SHP77 (cell line): ENCODE results near the gene HERC2.
"Not testable (repeated sequence)": the region's sequence is repeated elsewhere in the genome, so short reads cannot be mapped to it uniquely, and the experiment has no call there.

Experiments
- DNase-seq, 2 experiments: peaks; one replicate each; lab custom pipeline; 2025; lab: John Stamatoyannopoulos, UW

HERC2 gene

DNA sequence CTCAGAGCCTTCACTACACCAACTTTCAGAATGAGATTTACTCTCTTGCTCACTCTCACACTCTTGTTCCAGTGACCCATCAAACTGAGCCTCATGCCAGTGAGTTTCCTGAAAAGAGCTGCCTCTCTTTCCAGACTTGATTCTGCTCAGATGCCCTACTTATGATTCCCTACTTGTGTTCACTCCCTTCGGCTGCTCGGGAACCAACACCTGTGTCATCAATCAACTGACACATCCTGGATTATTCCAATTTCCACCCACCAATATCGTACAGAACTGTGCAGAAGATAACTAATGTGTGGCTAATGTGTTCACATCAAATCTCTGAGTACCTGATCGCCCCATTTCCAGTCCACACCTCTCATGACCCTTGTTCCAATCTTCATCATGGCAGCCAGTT lies 100.3 kb downstream of the HERC2 start:
- not testable (repeated sequence) for DNase-seq

GRCh38 chr15:28219116-28219515 lies 102.9 kb downstream of the HERC2 start:
- no peak for DNase-seq

DNA sequence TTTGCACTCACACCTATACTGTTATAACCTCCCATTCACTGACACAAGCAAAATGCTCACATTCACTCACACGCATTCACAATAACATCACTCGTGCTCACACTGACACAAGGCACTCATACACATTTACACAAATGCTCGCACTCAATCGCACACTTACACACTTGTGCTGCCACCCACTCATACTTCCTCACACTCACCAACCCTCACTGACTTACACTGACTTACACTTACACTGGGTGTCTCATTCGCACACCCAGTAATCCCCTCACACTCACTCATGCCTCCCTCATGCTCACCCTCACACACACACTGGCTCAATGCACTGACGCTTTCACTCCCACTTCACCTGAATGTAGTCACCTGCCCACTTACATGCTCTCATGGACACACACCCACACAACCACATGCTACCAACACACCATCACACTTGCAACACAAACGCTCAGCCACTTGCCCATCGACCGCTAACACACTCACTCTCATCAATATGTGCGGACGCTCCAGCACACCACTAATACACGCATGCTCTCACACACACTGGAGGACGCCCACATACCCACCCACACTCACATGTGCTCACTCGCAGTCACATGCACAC lies 104.9 kb downstream of the HERC2 start:
- DNase-seq: not testable (repeated sequence)

- DNase-seq: not testable (repeated sequence)
These were observed 106.5 kb downstream of the HERC2 start for GRCh38 chr15:28215521-28215920.

- DNase-seq: not testable (repeated sequence)
These were observed 107.8 kb downstream of the HERC2 start for GRCh38 chr15:28214006-28214790.

- not testable (repeated sequence) for DNase-seq
These were observed 108.6 kb downstream of the HERC2 start for GRCh38 chr15:28213393-28213792.

GRCh38 chr15:28208583-28208982 lies 113.4 kb downstream of the HERC2 start:
- no peak for DNase-seq

- not testable (repeated sequence) for DNase-seq
These were observed 116.3 kb downstream of the HERC2 start for GRCh38 chr15:28205640-28206039.

GRCh38 chr15:28203055-28203828 lies 118.7 kb downstream of the HERC2 start:
- DNase-seq: not testable (repeated sequence)

GRCh38 chr15:28202124-28202523 lies 119.9 kb downstream of the HERC2 start:
- DNase-seq: not testable (repeated sequence)

DNA sequence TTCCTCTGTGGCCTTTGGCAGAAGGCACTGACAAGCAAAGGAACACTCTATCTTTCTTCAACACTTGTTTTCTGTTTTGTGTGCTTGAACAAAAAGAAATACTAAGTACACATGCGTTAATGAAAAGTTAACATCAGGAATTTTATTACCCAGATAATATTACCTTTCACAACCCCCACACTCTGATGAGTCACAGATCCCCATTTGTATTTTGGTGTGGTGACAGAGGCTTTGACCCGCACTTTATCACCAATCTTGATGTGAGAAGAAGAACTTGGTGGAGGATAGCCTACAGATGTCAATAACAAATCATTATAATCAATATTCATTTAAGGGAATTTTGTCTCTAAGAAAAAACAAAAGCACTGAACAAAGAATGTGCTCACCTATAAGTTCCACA lies 123.8 kb downstream of the HERC2 start:
- not testable (repeated sequence) for DNase-seq

GRCh38 chr15:28197694-28198093 lies 124.3 kb downstream of the HERC2 start:
- not testable (repeated sequence) for DNase-seq

DNA sequence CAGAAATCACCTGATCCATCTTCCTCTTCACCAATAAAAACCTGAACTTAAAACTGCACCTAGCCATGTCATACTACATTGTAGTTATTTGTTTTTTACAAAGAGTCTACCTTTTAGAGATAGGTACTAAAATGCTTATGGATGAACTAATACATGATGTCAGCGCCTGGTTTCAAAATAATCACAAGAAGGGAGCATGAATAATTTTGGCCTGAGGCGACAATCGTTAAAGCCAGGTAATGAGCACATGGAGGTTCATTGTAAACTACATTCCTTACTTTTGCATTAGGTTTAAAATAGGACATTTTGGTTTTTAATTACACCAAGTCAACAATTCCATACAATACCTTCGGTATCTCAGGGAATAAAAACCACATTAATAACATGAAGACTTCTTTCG lies 125.4 kb downstream of the HERC2 start:
- DNase-seq: not testable (repeated sequence)

GRCh38 chr15:28192772-28193171 lies 129.2 kb downstream of the HERC2 start:
- no peak for DNase-seq

DNA sequence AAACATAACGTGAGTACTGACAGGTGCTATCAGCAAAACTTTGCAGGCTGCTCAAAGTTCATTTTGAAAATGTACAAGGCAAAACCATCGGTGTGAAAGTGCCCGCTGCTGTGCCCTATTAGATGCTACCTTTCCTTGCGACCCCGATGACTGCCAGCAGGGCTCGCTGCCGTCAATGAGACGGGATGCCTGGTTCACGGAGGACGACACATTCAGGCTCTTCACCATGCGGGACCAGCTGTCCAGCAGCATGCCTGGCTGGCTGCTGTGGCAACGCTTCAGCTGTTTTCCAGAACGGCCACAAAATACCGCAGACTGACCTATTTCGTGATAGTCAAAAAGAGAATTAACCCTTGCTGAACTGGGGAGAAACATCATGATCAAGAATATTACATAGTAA lies 130.1 kb downstream of the HERC2 start:
- DNase-seq: peak; percentile 57 to 74

DNA sequence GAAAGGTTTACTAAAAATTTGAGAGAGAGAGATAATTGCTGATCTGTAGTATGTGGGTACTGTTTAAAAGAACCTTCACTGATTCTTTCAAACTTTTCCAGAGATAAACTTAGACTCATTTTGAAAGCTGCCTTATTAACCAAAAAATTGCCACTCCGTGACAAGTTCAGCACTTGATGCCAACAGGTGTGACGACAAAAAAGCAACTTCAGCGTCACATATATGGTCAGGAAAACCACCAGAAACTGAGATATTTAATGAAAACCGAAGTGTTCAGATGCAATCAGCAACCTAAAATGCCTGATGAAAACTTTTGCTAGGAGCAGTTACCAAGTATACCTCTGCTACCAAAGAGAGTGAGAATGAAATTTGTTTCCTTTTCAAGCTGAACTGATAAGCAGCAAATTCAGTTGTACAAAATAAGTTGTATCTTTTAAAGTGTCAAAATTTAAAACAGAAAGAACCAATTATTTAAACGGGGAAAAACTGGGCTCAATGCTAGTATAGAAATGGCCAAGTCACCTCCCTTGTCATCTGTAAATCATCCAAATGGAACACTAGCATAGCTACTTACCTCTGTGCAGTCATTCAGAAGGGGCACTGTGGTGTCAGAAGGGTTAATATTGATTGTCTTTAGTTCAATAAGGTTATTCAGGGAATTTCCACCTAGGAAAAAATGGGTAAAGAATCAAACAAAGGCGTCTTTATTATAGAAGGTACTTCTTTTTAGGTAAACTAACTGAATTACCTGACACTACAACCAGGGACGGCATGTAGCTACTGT lies 131.4 kb downstream of the HERC2 start:
- DNase-seq: no peak

DNA sequence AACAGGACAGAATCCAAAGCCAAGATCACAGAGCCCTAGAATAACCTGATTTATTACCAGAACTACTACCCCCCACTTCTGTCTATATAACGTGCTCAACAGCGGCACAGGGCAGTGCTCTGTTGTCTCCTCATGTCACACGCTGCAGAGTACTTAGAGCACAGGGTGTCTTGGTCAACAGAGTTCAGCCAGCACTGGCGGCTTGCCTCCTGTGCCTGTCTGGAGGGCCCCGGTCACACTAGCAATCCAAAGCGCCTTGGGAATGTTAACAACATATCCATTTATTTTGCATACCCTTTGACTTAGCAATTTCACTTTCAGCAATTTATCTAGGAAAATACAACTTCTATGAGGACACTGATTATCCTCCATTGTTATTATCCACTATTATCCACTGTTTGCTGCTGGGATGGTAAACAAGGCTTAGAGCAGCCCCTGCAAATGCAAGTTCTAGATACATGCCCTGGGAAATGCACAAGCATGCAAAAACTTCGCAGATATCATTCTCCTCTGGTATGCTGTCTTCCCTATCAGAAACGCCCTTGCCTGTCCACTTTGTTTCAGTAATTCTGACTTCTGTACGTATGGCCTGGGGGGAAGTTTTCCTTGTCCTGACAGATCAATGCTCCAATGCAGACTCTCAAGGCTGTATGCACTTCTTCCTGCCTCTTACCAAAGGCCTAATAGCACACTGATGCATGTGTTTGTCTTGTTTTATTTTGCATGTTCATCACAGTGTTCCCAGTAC lies 136.7 kb downstream of the HERC2 start:
- no peak for DNase-seq

- DNase-seq: no peak
These were observed 137.8 kb downstream of the HERC2 start for GRCh38 chr15:28184166-28184565.

DNA sequence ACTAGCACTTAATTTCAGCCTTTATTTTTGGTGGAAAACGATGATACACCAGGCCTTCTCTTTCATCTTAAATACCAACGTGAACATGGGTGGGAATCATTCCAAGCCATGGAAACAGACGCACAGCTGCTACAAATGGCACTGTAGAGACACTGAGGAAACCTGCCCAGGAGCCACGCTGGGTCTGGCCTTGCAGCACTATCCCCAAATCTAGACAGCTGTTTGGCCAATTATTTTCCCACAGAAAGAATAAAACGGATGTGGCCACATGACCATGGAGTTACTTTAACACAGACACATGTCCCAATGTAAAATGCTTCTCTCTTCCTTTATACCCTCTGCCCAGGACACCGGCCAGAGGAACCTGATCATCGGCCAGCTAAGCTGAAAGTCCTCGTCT lies 139.2 kb downstream of the HERC2 start:
- DNase-seq: no peak

DNA sequence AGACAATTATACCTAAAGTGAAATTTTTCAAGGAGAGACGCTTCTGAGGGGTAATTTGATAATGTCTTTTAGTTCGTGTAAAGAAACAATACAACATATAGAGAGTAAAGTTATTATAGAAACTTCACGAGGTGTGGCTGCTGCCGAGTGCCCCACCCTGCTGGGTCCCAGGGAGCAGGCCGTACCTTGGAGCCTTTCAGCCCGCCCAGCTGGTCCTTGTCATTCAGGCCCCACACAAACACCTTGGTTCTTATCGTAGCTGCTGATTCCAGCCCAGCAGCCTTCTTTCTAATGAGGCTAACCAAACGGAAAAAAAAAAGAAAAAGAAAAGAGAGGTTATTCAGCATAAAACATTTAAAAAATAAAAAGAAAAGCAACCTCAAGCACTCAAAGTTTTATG lies 139.8 kb downstream of the HERC2 start:
- DNase-seq: no peak

DNA sequence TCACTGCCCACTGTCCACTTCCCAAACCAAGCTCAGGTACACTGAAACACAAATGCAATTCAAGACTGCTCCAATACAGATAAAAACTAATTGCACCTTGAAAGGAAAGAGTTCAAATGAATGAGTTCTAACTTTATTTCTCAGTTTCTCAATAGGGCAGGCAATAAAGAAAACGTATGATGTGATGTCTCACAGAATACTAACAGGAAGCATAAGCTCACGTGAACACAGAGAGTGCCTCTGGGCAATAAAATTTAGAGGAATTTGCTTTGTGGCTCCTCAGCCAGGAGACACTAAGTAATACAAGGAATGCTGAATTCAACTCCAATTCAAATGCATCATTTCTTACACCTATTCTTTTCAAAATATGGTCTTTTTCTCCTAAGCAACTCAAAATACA lies 140.6 kb downstream of the HERC2 start:
- no peak for DNase-seq
